ENCODE measurements around the gene PHF13.

- no peak for TF ChIP-seq EZH2 (IDR thresholded peaks at IDR 0.05; ENCODE audit: insufficient read depth, poor library complexity, severe bottlenecking)
- no peak for TF ChIP-seq EZH2phosphoT487 (IDR thresholded peaks at IDR 0.05; ENCODE audit: insufficient read depth, low read depth)
These were observed 39.4 kb upstream of the PHF13 start for GRCh38 chr1:6574025-6574620.
